HG03108 (cell line): ENCODE data around the gene EXOC3L2.

Experiments
- ATAC-seq: cut with Tn5 transposase; IDR thresholded peaks from one replicate; pipeline ENCODE4 v1.9.1; 2021; ENCODE audit warnings: moderate library complexity; ENCODE audit not compliant: unreplicated experiment

The EXOC3L2 gene

DNA sequence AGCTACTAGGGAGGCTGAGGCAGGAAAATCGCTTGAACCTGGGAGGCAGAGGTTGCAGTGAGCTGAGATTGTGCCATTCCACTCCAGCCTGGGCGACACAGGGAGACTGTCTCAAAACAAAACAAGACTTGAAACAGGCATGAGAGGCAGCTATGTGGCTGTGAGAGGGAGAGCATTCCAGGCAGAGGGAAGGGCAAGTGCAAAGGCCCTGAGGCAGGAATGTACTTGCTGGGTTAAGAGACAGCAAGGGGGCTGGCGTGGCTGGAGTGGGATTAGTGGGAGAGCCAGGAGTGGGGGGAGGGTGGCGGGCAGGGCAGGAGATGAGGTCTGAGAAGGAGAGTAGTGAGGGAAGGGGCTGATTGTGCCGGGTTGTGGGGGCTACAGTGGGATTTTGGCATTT, 21.3 kb downstream of the EXOC3L2 start:
- no peak for ATAC-seq

DNA sequence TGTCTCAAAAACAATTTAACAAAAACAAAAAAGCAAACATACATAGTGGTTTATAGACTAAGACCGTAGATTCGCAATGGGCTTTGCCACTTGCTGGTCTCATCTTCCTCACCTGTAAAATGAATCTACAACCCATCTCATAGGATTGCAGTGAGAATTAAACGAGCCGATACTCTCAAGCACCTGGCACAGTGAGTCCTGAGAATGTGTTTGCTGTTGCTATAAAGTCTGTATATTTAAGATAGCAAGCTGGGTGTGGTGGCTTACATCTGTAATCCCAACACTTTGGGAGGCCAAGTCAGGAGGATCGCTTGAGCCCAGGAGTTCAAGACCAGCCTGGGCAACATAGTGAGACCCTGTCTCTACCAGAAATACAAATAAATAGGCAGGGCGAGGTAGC, 22.5 kb downstream of the EXOC3L2 start:
- no peak for ATAC-seq

DNA sequence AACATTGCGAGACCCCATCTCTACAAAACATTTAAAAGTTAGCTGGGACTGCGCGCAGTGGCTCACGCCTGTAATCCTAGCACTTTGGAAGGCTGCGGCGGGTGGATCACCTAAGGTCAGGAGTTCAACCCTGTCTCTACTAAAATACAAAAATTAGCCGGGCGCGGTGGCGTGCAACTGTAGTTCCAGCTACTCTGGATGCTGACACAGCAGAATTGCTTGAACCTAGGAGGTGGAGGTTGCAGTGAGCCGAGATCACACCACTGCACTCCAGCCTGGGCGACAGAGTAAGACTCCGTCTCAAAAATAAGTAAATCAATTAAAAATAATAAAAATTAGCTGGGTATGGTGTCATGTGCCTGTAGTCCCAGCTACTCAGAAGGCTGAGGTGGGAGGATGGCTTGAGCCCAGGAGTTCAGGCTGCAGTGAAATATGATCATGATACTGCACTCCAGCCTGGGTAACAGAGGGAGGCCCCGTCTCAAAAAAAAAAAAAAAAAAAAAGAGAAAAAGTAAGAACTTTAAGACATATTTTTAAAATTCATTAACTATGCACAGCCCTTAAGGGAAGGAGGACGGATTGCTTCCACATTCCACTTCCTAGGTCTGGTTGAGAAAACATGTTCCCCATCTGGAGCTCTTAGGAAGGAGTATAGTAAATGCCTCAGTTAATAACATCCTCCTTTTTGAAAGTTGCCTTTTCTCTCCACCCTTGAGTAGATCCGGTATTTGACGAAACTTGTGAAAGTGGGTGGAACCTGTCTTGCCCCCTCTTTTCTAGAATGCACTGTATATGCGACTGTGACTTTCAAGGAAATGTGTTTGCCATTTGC, 26.1 kb downstream of the EXOC3L2 start:
- ATAC-seq: no peak

DNA sequence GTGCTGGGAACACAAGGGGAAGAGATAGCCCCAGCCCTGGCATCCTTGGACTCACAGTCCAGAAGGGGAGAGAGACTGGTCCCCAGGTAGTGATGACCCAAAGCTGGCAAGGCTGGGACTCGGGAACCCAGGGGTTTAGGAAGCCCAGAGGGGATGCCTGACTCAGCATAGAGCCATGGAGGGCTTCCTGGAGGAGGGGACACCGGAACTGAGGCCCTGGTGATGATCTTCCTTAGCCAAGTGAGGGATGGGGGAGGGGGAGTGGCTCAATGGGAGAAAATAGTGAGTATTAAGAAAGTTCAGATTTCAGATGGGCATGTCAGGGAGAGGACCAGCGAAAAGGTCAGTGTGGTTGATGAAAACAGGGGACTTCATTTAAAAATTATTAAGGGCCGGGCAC, 26.8 kb downstream of the EXOC3L2 start:
- ATAC-seq: no peak

DNA sequence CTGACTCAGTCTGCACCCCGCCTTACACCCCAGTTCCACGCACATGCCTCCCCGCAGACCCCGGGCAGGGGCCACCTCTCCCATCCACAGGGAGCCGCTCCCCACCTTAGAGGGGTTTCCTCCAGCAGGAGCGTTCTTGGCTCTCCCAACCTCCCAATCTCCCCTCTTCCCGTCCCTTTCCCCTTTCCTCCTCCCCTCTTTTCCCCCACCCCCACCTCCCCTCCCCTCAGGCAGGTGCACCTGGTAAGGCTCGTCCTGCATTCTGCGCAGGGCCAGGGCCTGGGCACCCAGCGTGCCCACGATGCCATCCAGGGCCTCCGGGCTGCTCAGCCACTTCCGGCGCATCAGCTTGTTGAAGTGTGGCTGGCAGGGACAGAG, 27.3 kb downstream of the EXOC3L2 start:
- no peak for ATAC-seq

DNA sequence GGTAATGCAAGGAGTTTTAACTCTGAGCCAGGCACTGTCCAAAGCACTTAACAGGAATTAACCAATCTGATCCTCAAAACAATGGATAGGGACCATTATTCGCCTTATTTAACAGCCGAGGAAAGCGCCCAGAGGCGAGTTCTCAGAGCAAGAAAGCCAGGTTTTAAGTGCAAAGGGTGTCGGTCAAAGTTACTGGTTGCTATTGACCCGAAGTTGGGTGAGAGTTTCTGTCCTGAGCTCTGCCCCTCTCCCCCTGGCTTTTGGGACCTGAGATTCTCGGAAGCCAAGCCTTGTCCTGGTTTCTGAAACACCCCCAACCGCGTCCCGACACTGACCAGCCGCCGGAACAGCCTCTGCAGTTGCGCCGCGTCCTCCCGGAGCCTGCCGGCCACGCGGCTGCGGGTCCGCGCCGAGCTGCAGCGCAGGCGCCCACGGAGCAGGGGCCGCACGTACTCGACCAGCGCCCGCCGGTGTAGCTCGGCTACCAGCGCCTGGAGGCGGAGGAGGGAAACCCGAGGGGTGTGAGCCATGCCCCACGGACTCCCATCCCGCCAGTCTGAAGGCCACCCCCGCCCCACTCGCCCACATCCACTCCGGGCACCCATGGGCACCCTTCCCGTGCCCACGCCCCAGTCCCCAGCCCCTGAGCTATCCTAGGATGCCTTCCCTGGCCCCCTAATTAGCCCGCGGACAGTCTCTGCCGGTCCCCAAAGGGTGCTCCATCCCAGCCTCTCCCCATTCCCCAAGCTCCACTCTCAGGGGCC, 27.8 kb downstream of the EXOC3L2 start:
- ATAC-seq: no peak

DNA sequence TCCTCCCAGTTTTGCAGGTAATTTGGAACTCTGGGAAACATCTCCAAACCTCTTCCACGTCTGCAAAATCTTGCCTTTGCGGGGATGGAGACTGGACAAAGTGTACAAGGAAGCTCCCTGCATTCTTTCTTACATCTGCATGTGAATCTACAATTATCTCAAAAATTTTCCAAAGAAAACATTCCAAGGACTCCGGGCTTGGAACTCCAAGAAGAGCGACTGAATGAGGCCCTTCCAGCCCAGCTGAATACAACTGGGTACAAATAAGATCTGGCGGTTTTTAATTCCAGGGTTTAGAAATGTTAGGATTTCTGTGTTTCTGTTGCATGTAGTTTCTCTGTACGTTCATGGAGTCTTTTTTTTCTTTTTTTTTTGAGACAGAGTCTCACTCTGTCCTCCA, 28.5 kb downstream of the EXOC3L2 start:
- ATAC-seq: no peak

DNA sequence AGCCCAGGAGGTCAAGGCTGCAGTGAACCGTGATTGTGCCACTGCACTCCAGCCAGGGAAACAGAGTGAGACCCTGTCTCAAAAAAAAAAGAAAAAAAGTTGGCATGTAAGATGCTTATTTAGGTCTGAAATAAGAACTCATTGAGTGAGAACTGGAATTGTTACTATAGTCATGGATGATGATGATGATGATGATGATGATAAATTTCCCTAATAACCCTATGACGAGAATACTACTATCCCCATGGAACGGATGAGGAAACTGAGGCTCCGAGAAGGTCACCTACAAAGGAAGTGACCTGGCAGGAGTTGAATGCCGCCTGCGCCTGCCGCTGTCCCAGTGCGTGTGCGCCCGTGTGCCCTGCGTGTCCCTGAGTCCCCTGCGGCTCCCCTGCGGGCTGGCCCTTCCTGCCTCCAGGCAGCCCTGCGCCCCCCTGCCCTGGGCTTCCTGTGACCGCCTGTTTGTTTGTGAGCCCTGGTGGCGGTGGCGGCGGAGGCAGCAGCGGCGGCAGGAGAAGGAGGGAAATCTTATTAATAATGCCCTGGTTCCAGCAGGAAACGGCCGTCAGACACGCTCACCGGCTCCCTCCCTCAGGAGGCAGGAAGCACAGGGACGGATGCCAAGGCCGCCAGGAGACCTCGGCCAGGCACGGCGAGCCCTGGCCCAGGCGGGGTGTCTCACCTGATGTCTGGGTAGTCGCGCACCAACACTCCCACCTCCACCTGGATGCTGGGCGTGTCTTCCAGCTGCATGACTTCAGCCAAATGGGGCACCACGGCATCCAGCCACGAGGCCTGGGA, 29.6 kb downstream of the EXOC3L2 start:
- ATAC-seq: no peak

DNA sequence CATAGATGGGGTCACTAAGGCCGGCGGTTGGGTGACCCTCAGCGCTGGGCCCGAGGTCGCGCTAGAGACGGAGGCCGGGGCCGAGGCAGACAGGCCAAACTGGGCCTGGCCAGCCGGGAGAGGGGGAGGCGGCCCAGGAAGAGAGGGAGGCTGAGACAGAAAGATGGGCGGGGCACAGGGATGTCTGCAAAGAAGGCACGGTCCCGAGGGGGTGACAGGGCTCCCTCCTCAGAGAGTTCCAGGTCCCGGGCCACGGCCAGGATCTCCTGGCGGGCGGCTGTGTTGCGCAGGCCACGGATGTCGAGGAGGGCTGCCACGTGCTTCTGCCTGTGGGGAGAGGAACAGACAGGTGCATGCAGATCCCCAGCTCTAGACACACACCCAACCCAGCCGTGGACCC, 32.2 kb downstream of the EXOC3L2 start:
- no peak for ATAC-seq

DNA sequence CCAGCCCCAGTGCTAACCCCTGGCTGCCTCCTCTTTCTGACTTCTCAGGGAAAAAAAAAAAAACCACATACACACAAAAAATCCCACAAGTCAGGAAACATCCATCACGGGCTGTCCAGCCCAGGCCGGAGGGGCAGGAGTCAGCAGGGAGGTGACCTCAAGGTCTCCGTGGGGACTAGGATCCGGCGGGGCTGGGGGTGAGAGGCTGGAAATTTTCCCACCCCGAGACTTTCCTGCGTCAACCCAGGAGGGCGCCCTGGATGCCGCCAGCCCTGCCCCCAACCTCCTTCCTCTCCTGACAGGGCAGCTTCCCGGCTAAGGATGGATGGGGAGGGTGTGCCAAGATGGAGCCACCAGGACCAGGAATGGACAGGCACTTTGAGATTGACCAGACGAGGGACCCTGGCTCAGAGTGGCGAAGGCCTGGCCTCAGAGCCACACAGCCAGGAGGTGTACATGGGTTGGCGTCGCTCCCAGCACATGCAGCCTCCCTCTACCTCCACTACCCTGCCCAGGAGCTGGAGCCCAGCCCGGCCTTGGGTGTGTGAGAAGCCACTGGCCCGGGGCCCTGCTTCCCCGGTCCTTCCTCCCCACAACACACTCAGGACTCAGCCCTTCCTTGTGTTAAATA, 33.3 kb downstream of the EXOC3L2 start:
- ATAC-seq: no peak

DNA sequence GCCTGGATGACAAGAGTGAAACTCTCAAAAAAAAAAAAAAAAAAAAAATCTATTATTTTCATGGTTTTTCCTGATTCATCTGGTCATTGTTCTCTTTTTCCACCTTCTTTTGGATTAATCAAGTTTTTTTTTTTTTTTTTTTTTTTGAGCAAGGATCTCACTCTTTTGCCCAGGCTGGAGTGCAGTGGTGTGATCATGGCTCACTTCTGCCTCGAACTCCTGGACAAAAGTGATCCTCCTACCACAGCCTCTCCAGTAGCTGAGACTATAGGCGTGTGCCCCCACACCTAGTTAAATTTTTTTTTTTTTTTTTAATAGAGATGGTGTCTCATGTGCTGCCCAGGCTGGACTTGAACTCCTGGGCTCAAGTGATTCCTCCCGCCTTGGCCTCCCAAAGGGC, 38.9 kb downstream of the EXOC3L2 start:
- ATAC-seq: no peak

DNA sequence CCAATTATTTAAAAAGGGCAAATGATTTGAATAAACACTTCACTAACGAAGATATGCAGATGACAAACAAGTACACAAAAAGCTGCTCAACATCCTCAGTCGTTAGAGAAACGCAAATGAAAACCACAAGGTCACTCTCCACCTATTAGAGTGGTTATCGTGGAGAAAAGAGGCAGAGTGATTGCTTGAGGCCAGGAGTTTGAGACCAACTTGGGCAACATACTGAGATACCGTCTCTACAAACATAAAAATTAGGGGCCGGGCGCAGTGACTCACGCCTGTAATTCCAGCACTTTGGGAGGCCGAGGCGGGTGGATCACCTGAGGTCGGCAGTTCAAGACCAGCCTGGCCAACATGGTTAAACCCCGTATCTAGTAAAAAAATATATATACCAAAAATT, 39.4 kb downstream of the EXOC3L2 start:
- no peak for ATAC-seq

DNA sequence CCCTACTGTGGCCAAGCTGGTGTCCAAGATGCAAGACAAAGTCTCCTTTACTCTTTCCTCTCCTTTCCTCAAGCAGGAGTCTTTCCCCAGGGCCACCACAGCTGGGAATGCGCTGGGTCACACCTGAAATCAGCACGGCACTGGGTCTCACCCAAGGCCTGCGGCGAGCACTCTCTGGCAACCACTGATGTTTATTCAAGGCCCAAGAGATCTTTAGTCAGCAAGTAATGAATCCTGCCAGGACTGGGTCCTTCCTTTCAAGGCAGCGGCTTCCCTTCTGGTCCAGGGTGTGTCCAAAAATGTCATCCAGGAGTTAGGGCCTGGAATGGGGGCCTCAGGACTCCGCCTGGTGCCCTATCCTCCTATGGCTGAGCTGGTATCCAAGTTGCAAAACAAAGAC, 42.6 kb downstream of the EXOC3L2 start:
- ATAC-seq: no peak

DNA sequence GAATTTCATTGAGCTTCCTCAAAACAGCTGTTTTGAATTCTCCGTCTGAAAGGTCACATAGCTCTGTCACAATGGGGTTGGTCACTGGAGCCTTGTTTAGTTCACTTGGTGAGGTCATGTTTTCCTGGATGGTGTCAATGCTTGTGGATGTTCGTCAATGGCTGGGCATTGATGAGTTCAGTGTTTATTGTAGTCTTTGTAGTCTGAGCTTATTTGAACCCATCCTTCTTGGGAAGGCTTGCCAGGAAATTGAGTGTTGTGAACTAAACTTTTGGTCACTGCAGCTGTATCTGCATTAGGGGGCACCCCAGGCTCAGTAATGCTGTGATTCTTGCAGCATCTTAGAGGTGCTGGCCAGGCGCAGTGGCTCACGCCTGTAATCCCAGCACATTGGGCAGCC, 44.6 kb downstream of the EXOC3L2 start:
- ATAC-seq: no peak

DNA sequence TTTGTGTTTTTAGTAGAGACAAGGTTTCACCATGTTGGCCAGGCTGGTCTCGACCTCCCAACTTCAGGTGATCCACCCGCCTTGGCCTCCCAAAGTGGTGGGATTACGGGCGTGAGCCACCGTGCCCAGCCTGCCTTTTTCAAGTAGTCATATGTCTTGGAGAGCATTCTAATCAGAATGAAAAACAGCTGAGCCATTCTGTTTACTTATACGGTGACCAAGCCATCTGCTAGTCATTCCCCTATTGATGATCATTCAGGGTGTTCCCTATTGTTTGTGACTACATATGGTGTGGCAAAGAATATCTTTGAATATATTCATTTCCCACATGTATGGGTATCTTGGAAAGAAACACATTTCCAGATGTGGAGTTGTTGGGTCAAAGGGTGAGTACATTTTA, 49.4 kb downstream of the EXOC3L2 start:
- no peak for ATAC-seq

DNA sequence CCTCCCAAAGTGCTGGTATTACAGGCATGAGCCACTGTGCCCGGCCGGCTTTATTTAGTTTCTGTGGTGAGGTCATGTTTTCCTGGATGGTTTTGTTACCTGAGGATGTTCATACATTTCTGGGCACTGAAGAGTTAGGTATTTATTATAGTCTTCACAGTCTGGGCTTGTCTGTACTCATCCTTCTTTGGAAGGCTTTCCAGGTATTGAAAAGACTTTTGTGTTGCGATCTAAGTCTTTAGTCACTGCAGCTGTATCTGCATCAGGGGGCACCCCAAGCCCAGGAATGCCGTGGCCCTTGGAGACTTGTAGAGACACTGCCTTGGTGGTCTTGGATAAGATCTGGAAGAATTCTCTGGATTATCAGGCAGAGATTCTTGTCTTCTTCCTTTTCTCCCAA, 53.8 kb downstream of the EXOC3L2 start:
- ATAC-seq: no peak

DNA sequence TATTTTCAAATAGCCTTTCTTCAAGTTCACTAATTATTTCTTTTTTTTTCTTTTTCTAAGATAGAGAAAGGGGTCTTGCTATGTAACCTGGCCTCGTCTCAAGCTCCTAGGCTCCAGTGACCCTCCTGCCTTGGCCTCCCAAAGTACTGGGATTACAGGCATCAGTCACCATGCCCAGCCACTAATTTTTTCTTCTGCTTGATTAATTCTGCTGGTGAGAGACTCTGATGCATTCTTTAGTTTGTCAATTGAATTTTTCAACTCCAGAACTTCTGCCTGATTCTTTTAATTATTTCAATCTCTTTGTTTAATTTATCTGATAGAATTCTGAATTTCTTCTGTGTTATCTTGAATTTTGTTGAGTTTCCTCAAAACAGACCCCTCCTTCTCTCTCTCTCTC, 55.2 kb downstream of the EXOC3L2 start:
- ATAC-seq: no peak

DNA sequence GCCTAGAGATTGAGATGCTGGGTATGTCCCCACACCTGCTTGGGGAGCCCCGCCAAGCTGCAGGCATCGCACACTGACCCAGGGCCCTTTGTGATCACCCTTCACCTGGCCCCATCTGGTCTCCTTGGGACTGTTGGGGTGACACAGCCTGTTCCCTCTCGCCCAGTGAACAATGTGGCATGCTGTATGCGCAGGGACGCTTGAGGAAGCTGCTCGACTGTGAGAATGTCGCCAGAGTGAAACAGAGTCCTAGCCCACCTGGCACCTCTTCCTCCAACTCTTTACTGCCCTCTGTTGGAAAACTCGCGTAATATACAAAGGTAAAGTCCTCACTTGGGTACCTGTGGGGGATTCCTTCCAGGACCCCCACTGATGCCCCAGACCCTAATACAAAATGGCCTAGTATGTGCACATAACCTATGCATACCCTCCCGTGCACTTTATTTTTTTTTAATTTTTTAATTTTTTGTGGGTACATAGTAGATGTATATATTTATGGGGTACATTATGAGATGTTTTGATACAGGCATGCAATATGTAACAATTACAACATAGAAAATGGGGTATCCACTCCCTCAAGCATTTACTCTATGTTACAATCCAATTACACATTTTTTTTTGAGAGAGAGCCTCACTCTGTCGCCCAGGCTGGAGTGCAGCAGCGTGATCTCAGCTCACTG, 57.6 kb downstream of the EXOC3L2 start:
- ATAC-seq: no peak

DNA sequence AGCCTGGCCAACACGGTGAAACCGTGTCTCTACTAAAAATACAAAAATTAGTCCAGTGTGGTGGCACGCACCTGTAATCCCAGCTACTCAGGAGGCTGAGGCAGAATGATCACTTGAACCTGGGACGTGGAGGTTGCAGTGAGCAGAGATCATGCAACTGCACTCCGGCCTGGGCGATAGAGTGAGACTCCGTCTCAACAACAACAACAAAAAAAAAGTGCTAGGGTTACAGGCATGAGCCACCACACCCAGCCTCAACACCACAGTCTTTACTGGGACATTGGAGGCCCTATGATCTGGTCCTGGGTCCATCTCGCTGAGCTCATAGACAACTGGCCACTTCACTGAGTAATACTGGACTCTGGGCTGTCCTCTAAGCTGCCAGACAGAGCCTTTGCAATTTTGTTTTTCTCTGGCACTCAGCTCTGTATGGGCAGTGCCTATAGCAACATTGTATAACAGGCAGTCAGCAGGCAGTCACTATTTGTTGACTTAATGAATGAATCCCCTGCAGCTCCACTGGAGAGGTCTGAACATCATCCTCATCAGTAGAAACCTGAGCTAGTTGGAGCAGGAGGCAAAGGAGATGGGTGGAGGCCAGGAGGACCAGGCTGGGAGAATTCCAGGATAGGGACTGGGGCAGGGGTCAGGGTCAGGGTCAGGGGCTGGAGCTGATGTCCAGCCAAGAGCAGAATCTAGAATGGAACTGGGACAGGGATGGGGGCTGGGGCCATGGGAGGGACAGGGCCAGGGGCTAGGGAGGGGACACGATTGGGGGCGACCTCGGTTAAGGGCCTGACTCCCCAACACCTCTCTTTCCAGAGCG, 58.5 kb downstream of the EXOC3L2 start:
- no peak for ATAC-seq

DNA sequence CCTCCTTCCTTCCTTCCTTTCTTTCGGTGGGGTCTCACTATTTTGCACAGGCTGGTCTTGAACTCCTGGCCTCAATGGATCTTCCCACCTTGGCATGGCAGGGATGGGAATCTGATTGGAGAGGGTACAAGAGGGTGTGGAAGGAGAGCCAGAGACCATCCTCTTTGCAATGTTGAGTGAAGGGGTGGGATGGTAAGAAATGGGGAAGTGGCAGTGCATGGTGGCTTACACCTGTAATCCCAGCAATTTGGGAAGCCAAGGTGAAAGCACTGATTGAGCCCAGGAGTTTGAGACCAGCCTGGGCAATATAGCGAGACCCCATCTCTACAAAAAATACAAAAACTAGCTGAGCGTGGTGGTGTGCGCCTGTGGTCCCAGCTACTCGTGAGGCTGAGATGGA, 61.1 kb downstream of the EXOC3L2 start:
- ATAC-seq: no peak
